Smooth muscle cell (in vitro differentiated cells): ENCODE measurements around the gene TNFRSF6B. TPM values are rescaled to one million over a fixed set of nuclear protein-coding genes. Genes with fewer than 3 reads are reported as not detected.

Experiments
- DNase-seq: peaks from one replicate; lab custom pipeline; 2025; ENCODE audit not compliant: unreplicated experiment; lab: John Stamatoyannopoulos, UW
- H2AFZ ChIP-seq: fragments of 200-600 bp; sonication (generic); 2 replicates; pipeline ENCODE4 v1.6.0; 2016; ENCODE audit warnings: antibody characterized with exemption, low read depth, mild to moderate bottlenecking
- H3F3A ChIP-seq: fragments of 200-600 bp; sonication (generic); 2 replicates; pipeline ENCODE4 v1.6.0; 2017; ENCODE audit warnings: antibody characterized with exemption, low read depth
- H3K27ac ChIP-seq: fragments of 200-600 bp; sonication (generic); 2 replicates; pipeline ENCODE4 v1.5.1; 2016; ENCODE audit warnings: low read depth, mild to moderate bottlenecking
- H3K27me3 ChIP-seq: fragments of 200-600 bp; sonication (generic); 2 replicates; pipeline ENCODE4 v1.6.1; 2016; ENCODE audit warnings: low read depth, mild to moderate bottlenecking
- H3K36me3 ChIP-seq: fragments of 200-600 bp; sonication (generic); 2 replicates; pipeline ENCODE4 v1.5.1; 2016; ENCODE audit warnings: low read depth
- H3K4me1 ChIP-seq: fragments of 200-600 bp; sonication (generic); 2 replicates; pipeline ENCODE4 v1.5.1; 2016; ENCODE audit warnings: low read depth
- H3K4me2 ChIP-seq: fragments of 200-600 bp; sonication (generic); 2 replicates; pipeline ENCODE4 v1.6.0; 2016; ENCODE audit warnings: mild to moderate bottlenecking
- H3K4me3 ChIP-seq: fragments of 200-600 bp; sonication (generic); 2 replicates; pipeline ENCODE4 v1.5.1; 2016; ENCODE audit warnings: mild to moderate bottlenecking
- H3K79me2 ChIP-seq: fragments of 200-600 bp; sonication (generic); 2 replicates; pipeline ENCODE4 v1.6.0; 2016; ENCODE audit warnings: low read depth, mild to moderate bottlenecking
- H3K9ac ChIP-seq: fragments of 200-600 bp; sonication (generic); 2 replicates; pipeline ENCODE4 v1.6.0; 2016; ENCODE audit warnings: low read depth
- H3K9me3 ChIP-seq: fragments of 200-600 bp; sonication (generic); replicated peaks from 2 replicates; pipeline ENCODE4 v1.5.1; 2016; ENCODE audit warnings: low read depth
- H4K20me1 ChIP-seq: fragments of 200-600 bp; sonication (generic); 2 replicates; pipeline ENCODE4 v1.6.0; 2016; ENCODE audit warnings: low read depth
- CTCF ChIP-seq: fragments of 200-600 bp; sonication (generic); IDR thresholded peaks from 2 replicates; pipeline ENCODE4 v1.5.1; 2017; ENCODE audit warnings: borderline replicate concordance, mild to moderate bottlenecking, antibody characterized with exemption; ENCODE audit not compliant: insufficient read depth, poor library complexity, severe bottlenecking
- WGBS: methylation state at CpG from one replicate; pipeline ENCODE4 v1.1.7; 2016; ENCODE audit warnings: low lambda C conversion rate; 5-methylcytosine and 5-hydroxymethylcytosine counted together
- polyA plus RNA-seq: library from polyadenylated mRNA; unstranded; fragments of >200 nt; fragmentation: Nextera tagmentation; extraction: Ambion mirVana; gene quantifications from 2 replicates; pipeline ENCODE4 v1.2.1, GENCODE V29; 2016
- total RNA-seq: library from RNA; depleted of rRNA; stranded (reverse); fragments of >200 nt; gene quantifications from 2 replicates; pipeline ENCODE4 v1.2.3, GENCODE V29; 2014

TNFRSF6B gene
- total and polyA plus RNA-seq, 2 experiments from 2014 or later = 13.1 to 17.1 TPM

GRCh38 chr20:63742381-63743024 is 46.1 kb downstream of the TNFRSF6B start:
- Histone ChIP-seq H3K4me1 (peaks cover 25% of the 10 kb centered on the region), H3K9me3 (no peaks in the 10 kb centered on the region), H3K36me3 (no peaks in the 10 kb centered on the region), H3K27me3 (no peaks in the 10 kb centered on the region), H3K4me3 (no peak overlapping the region), H3K4me2 (no peak overlapping the region), H3K27ac (no peak overlapping the region), H3K9ac (no peak overlapping the region), H4K20me1 (peaks cover 13% of the 10 kb centered on the region), H3K79me2 (no peaks in the 10 kb centered on the region), H3F3A (peaks cover 27% of the 10 kb centered on the region), H2AFZ (no peak overlapping the region)
- DNase-seq = no peak
- WGBS = 99% methylated on average over 23 of the region's 37 CpGs
- TF ChIP-seq CTCF = no peak

GRCh38 chr20:63743210-63743970 is 46.9 kb downstream of the TNFRSF6B start:
- Histone ChIP-seq H3K4me3 (no peak overlapping the region), H3K4me2 (no peak overlapping the region), H3K27ac (no peak overlapping the region), H3F3A (peaks cover 23% of the 10 kb centered on the region), H3K27me3 (no peaks in the 10 kb centered on the region), H3K79me2 (no peaks in the 10 kb centered on the region), H3K4me1 (peaks cover 16% of the 10 kb centered on the region), H2AFZ (no peak overlapping the region), H3K36me3 (no peaks in the 10 kb centered on the region), H4K20me1 (peaks cover 10% of the 10 kb centered on the region), H3K9me3 (no peaks in the 10 kb centered on the region), H3K9ac (no peak overlapping the region)
- no peak for TF ChIP-seq CTCF
- 95% methylated on average over 31 of the region's 31 CpGs for WGBS
- DNase-seq = no peak

- no peak for DNase-seq
- H3K4me1 ChIP-seq = peaks cover 8% of the 10 kb centered on the region
- H3K36me3 ChIP-seq = no peaks in the 10 kb centered on the region
- no peak overlapping the region for H3K4me3 ChIP-seq
- no peaks in the 10 kb centered on the region for H3K9me3 ChIP-seq
- no peak for TF ChIP-seq CTCF
- WGBS = 90% methylated on average over 4 of the region's 4 CpGs
- no peaks in the 10 kb centered on the region for H3K79me2 ChIP-seq
- no peak overlapping the region for H3K4me2 ChIP-seq
- peaks cover 16% of the 10 kb centered on the region for H3F3A ChIP-seq
- H4K20me1 ChIP-seq = peaks cover 10% of the 10 kb centered on the region
- H3K27ac ChIP-seq = no peak overlapping the region
- H2AFZ ChIP-seq = no peak overlapping the region
- no peaks in the 10 kb centered on the region for H3K27me3 ChIP-seq
- no peak overlapping the region for H3K9ac ChIP-seq
These were observed 47.7 kb downstream of the TNFRSF6B start for GRCh38 chr20:63744158-63744557.
